ENCODE data around the gene ANAPC5.
A peak's percentile ranks its signal among the peaks of the same experiment; 100 is the strongest.

The ANAPC5 gene

GRCh38 chr12:121352682-121353018 is 439 bp upstream of the ANAPC5 start:
- Mint-ChIP-seq H3K4me3 (peak overlapping the region; percentile 98), H3K27me3 (no peaks in the 10 kb centered on the region), H3K9me3 (no peaks in the 10 kb centered on the region), H3K4me1 (peaks cover 12% of the 10 kb centered on the region), H3K36me3 (no peaks in the 10 kb centered on the region), H3K27ac (peak overlapping the region; percentile 94)
- ATAC-seq (ENCODE audit: low read depth), result no peak
- no peak for DNase-seq (ENCODE audit: low spot score in 2 of 2)

DNA sequence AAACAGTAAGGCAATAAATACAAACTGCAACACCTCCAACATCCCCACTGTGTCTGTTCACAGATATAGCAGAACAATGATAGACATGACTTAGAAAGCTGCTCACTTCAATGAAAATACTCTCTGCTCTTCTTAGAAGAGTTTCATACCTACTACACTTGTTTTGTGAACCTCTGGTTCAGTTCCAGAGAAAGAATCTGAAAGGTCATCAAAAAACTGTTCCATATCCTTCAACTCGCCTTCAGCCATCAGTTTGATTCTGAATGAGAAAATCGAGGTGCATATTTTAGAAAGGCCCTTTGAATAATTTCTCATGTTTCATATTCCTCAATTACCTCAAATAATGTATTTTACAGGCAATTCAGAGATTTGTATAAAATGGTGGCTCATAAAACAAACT is 5.5 kb downstream of the ANAPC5 start:
- H3K27ac Mint-ChIP-seq, result peak overlapping the region; percentile 45
- H3K9me3 Mint-ChIP-seq, result no peaks in the 10 kb centered on the region
- DNase-seq (ENCODE audit: low spot score in 2 of 2) (no peak), ATAC-seq (ENCODE audit: low read depth) (no peak)
- no peaks in the 10 kb centered on the region for H3K27me3 Mint-ChIP-seq
- no peak overlapping the region for H3K4me3 Mint-ChIP-seq
- H3K36me3 Mint-ChIP-seq, result peaks cover 29% of the 10 kb centered on the region
- H3K4me1 Mint-ChIP-seq, result peaks cover 14% of the 10 kb centered on the region

DNA sequence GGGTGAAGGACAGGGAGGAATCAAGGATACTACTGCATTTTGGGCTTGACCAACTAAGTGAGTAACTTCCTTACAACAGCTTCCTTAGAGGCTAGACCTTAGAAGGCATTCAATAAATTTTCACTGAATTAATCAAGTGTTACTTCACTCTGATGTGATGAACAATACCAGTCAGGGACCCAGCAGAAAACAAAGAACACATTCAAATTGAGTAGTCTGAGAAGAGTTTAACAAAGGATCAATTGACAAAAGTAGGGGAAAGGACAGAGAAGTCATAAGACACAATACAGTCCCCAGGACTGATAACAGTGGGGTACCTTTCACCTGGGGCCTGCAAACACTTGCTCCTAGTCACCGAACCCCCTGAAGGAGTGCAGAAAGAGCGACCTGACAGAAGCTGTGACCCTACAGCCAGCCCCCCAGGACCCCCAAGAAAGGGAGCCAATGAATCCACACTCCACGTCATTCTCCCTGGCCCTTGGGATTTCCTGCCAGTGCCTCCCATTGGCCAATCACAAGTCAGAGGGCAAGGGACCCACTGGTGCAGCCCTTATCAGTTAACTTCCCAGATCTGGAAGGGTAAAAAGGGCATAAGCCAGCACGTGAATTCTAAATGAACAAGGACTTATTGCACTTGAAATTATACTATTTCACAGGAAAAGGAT is 6.9 kb downstream of the ANAPC5 start:
- no peaks in the 10 kb centered on the region for H3K27me3 Mint-ChIP-seq
- peaks cover 31% of the 10 kb centered on the region for H3K36me3 Mint-ChIP-seq
- no peak overlapping the region for H3K4me3 Mint-ChIP-seq
- DNase-seq (ENCODE audit: low spot score in 2 of 2) (no peak), ATAC-seq (ENCODE audit: low read depth) (no peak)
- no peak overlapping the region for H3K27ac Mint-ChIP-seq
- H3K4me1 Mint-ChIP-seq, result peaks cover 11% of the 10 kb centered on the region
- H3K9me3 Mint-ChIP-seq, result no peaks in the 10 kb centered on the region

DNA sequence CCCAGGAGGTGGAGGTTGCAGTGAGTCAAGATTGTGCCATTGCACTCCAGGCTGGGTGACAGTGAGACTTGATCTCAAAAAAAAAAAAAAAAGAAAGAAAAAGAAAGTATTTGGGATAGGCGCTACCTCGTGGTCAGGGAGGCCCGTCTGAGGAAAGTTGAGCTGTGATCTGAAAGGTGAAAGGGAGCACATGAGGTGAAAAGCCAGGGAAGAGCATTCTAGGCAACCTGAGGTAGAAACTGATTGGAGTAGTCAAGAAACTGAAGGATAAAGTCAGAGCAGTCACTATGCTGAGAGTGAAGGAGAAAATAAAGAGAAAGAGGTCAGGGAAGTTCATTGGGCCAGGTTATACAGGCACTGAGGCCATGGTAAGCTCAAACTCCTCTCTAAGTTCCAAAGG is 7.7 kb downstream of the ANAPC5 start:
- H3K27ac Mint-ChIP-seq, result no peak overlapping the region
- DNase-seq (ENCODE audit: low spot score in 2 of 2), result no peak
- no peaks in the 10 kb centered on the region for H3K9me3 Mint-ChIP-seq
- no peak for ATAC-seq (ENCODE audit: low read depth)
- no peaks in the 10 kb centered on the region for H3K27me3 Mint-ChIP-seq
- H3K4me1 Mint-ChIP-seq, result peaks cover 11% of the 10 kb centered on the region
- H3K4me3 Mint-ChIP-seq, result no peak overlapping the region
- H3K36me3 Mint-ChIP-seq, result peaks cover 33% of the 10 kb centered on the region

DNA sequence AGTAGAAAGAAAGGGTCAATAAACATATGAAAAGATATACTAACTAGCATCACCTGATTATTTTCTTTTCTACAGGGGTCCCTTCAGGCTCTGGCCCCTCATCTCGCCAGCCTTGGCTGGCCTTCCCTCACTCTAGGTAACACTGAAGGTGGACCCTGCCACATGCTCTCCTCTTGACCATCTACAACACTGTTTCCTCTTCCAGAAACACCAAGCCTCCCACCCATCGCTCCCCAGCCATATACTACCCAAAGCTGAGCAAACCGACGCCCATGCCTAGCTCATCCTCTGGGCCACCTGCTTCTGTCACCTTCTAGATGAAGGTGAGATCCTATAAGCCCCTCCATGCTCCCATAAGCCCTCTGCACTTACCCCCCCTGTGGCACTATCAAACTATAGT is 14.8 kb downstream of the ANAPC5 start:
- DNase-seq (ENCODE audit: low spot score in 2 of 2) (no peak), ATAC-seq (ENCODE audit: low read depth) (no peak)
- peaks cover 20% of the 10 kb centered on the region for H3K36me3 Mint-ChIP-seq
- no peaks in the 10 kb centered on the region for H3K4me1 Mint-ChIP-seq
- H3K27ac Mint-ChIP-seq, result peak overlapping the region; percentile 46
- H3K9me3 Mint-ChIP-seq, result no peaks in the 10 kb centered on the region
- H3K27me3 Mint-ChIP-seq, result no peaks in the 10 kb centered on the region
- no peak overlapping the region for H3K4me3 Mint-ChIP-seq

GRCh38 chr12:121334513-121335343 is 17.5 kb downstream of the ANAPC5 start:
- Mint-ChIP-seq H3K4me1 (no peaks in the 10 kb centered on the region), H3K27ac (no peak overlapping the region)

GRCh38 chr12:121333747-121334146 is 18.5 kb downstream of the ANAPC5 start:
- ATAC-seq (ENCODE audit: low read depth) (no peak), DNase-seq (ENCODE audit: low spot score in 2 of 2) (no peak)
- Mint-ChIP-seq H3K36me3 (peaks cover 16% of the 10 kb centered on the region), H3K9me3 (no peaks in the 10 kb centered on the region), H3K27me3 (no peaks in the 10 kb centered on the region), H3K4me1 (no peaks in the 10 kb centered on the region), H3K4me3 (no peak overlapping the region), H3K27ac (no peak overlapping the region)

More at GRCh38 chr12:121334513-121335343, 17.5 kb downstream of the ANAPC5 start:
- Mint-ChIP-seq H3K36me3 (peaks cover 17% of the 10 kb centered on the region), H3K4me3 (no peak overlapping the region), H3K9me3 (no peaks in the 10 kb centered on the region), H3K27me3 (no peaks in the 10 kb centered on the region)
- ATAC-seq (ENCODE audit: low read depth), result peak; percentile 82
- DNase-seq (ENCODE audit: low spot score in 2 of 2), result peak in 1 of 2 donors; percentile 44

DNA sequence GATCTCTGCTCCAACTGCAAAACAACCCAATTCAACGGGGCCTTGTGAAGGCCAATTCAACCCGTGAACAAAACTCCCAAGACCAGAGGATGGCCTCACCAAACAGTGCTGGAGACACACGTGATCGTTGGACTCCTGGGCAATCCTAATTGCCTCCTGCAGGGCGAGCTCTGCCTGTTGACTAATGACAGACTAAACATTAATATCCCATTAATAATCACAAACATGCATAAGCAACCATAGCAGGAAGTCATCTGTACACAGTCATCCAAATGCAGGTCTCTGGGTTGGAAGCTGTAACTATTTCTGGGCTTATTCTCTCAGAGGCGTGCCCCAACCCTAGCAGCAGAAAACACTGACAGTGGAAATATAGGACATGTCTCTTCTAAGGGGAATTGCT is 21.0 kb downstream of the ANAPC5 start:
- Mint-ChIP-seq H3K27ac (no peak overlapping the region), H3K27me3 (no peaks in the 10 kb centered on the region), H3K36me3 (peaks cover 17% of the 10 kb centered on the region), H3K4me3 (no peak overlapping the region), H3K9me3 (no peaks in the 10 kb centered on the region), H3K4me1 (no peaks in the 10 kb centered on the region)
- no peak for DNase-seq (ENCODE audit: low spot score in 2 of 2)
- no peak for ATAC-seq (ENCODE audit: low read depth)

DNA sequence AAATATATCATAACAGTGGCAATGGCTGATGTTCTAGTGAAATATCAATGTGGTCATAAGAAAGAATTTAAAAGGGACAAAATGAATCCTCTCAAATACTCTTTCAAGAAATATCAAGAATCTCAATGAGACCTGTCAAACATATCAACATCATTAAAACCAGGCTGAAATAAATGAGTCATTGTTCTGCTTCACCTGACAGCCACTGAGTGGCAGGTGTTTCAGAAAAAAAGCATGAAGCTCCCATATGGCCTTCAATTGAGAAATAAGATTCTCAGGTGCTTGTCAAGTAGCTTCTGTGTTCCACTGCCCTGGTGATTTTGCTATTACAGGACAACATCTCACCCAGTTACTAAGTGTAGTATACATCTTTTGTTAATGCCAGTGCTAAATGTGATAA is 21.5 kb downstream of the ANAPC5 start:
- Mint-ChIP-seq H3K4me3 (no peak overlapping the region), H3K27me3 (no peaks in the 10 kb centered on the region), H3K27ac (no peak overlapping the region), H3K36me3 (peaks cover 22% of the 10 kb centered on the region), H3K4me1 (no peaks in the 10 kb centered on the region), H3K9me3 (no peaks in the 10 kb centered on the region)
- DNase-seq (ENCODE audit: low spot score in 2 of 2), result no peak
- ATAC-seq (ENCODE audit: low read depth), result no peak

- no peak for ATAC-seq (ENCODE audit: low read depth)
These were observed 22.0 kb downstream of the ANAPC5 start for GRCh38 chr12:121330195-121330594.

GRCh38 chr12:121328620-121329019 is 23.6 kb downstream of the ANAPC5 start:
- Mint-ChIP-seq H3K9me3 (no peaks in the 10 kb centered on the region), H3K4me3 (no peak overlapping the region), H3K4me1 (no peaks in the 10 kb centered on the region), H3K27ac (no peak overlapping the region), H3K27me3 (no peaks in the 10 kb centered on the region), H3K36me3 (peaks cover 27% of the 10 kb centered on the region)
- no peak for ATAC-seq (ENCODE audit: low read depth)
- no peak for DNase-seq (ENCODE audit: low spot score in 2 of 2)

More at GRCh38 chr12:121330195-121330594, 22.0 kb downstream of the ANAPC5 start:
- peaks cover 23% of the 10 kb centered on the region for H3K36me3 Mint-ChIP-seq
- DNase-seq (ENCODE audit: low spot score in 2 of 2), result no peak
- no peaks in the 10 kb centered on the region for H3K27me3 Mint-ChIP-seq
- H3K4me1 Mint-ChIP-seq, result no peaks in the 10 kb centered on the region
- H3K4me3 Mint-ChIP-seq, result no peak overlapping the region
- H3K27ac Mint-ChIP-seq, result no peak overlapping the region
- no peaks in the 10 kb centered on the region for H3K9me3 Mint-ChIP-seq

GRCh38 chr12:121326996-121327674 is 25.1 kb downstream of the ANAPC5 start:
- no peak for ATAC-seq (ENCODE audit: low read depth)

DNA sequence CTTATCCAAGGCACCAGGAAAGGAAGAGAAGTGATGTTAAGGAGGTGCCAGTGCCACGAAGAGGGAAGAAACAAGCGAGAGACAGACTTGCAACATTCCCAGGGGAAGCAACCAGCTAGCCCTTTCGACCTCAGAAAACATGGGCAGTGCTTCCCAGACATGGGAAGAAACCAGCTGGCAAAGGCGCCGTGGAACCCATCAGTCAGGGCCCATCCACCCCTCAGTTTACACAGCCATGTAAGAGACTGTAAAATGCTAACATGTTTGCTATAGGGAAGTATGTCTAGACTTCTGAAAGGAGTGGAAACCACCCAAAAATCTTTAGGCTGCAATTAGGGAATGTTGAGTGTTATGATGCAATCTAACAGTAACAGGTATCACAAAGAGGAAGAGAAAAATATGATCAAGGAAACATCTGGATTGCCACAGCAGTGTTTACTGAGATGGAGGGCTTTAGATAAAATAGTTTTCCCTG is 26.3 kb downstream of the ANAPC5 start:
- H3K9me3 Mint-ChIP-seq, result no peaks in the 10 kb centered on the region
- no peaks in the 10 kb centered on the region for H3K27me3 Mint-ChIP-seq
- H3K36me3 Mint-ChIP-seq, result peaks cover 25% of the 10 kb centered on the region
- DNase-seq (ENCODE audit: low spot score in 2 of 2) (no peak), ATAC-seq (ENCODE audit: low read depth) (no peak)
- H3K4me3 Mint-ChIP-seq, result no peak overlapping the region
- H3K4me1 Mint-ChIP-seq, result no peaks in the 10 kb centered on the region
- H3K27ac Mint-ChIP-seq, result no peak overlapping the region

More at GRCh38 chr12:121326996-121327674, 25.1 kb downstream of the ANAPC5 start:
- H3K4me1 Mint-ChIP-seq, result no peaks in the 10 kb centered on the region
- peak overlapping the region; percentile 45 for H3K27ac Mint-ChIP-seq
- H3K27me3 Mint-ChIP-seq, result no peaks in the 10 kb centered on the region
- no peak overlapping the region for H3K4me3 Mint-ChIP-seq
- DNase-seq (ENCODE audit: low spot score in 2 of 2), result no peak
- no peaks in the 10 kb centered on the region for H3K9me3 Mint-ChIP-seq
- H3K36me3 Mint-ChIP-seq, result peaks cover 25% of the 10 kb centered on the region

DNA sequence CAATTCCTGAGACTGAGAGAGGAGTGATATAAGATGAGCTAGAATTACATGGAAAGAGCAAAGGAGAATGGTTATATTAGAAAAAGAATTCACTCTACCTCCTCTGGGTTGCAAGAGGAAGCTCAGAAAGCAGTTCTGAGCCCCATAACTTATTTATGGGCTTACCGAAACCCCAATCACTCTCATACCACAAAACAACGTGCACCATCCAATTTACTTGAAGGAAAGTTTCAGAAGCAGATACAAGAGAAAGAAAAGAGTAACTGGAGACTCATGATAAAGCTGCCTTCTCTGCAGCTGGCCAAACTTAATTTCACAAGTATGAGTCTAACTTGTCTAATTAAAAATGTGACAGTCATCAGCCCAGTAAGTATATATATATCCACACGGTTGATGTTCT is 28.3 kb downstream of the ANAPC5 start:
- H3K27ac Mint-ChIP-seq, result peak overlapping the region; percentile 76
- DNase-seq (ENCODE audit: low spot score in 2 of 2) (no peak), ATAC-seq (ENCODE audit: low read depth) (no peak)
- peaks cover 28% of the 10 kb centered on the region for H3K36me3 Mint-ChIP-seq
- no peaks in the 10 kb centered on the region for H3K27me3 Mint-ChIP-seq
- H3K4me1 Mint-ChIP-seq, result no peaks in the 10 kb centered on the region
- H3K4me3 Mint-ChIP-seq, result no peak overlapping the region
- no peaks in the 10 kb centered on the region for H3K9me3 Mint-ChIP-seq
